Activated CD8-positive, alpha-beta memory T cell treated with anti-CD3 and anti-CD28 coated beads, Interleukin-2, amount 50 U/mL, for 1 hour (primary cell): ENCODE measurements around the gene HIC1.
"Not testable (repeated sequence)": the region's sequence is repeated elsewhere in the genome, so short reads cannot be mapped to it uniquely, and the experiment has no call there.

Experiments used
- DNase-seq: peaks from one replicate; pipeline ENCODE4 v3.0.0-alpha.2; 2020; ENCODE audit errors: extremely low read depth

HIC1 gene, protein sequence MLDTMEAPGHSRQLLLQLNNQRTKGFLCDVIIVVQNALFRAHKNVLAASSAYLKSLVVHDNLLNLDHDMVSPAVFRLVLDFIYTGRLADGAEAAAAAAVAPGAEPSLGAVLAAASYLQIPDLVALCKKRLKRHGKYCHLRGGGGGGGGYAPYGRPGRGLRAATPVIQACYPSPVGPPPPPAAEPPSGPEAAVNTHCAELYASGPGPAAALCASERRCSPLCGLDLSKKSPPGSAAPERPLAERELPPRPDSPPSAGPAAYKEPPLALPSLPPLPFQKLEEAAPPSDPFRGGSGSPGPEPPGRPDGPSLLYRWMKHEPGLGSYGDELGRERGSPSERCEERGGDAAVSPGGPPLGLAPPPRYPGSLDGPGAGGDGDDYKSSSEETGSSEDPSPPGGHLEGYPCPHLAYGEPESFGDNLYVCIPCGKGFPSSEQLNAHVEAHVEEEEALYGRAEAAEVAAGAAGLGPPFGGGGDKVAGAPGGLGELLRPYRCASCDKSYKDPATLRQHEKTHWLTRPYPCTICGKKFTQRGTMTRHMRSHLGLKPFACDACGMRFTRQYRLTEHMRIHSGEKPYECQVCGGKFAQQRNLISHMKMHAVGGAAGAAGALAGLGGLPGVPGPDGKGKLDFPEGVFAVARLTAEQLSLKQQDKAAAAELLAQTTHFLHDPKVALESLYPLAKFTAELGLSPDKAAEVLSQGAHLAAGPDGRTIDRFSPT

DNA sequence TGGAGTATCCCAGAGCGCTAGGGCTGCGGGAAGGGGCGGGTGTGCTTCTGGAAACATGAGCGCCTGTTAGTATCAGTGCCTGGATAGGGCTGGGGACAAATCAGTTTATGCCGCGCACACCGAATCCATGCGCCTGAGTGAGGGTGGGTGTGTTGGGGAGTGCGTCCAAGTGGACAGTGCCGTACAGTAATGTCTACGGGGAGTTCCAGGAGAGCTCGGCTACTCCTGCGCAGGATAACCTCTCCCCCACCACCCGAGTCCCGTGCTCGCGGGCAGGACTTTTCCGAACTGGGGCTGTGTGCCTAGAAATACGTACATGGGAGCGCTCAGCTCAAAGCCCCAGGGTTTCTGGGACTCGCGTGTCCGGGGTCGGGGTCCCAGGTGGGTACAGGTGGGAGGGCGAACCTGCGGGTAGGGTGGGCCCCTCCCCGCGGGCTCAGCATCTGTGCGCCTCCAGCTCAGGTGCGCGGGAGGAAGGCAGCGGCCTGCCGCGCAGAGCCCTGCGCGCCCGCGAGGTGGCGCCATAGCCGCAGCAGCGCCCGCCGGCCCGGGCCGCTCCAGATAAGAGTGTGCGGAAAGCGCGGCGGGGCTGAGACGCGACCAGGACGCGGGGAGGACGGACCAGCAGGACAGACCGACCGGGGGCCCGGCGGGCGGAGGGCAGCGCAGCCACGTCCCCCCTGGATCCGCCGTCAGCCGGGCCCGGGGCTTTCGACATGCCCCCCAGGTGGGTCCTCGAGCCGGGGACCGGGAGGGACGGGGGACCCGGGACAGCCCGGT is at the start of gene HIC1:
TSS of gene HIC1 (plus strand) at position 592 of the 780 bp plus-strand sequence. CDS start 1,588 bp downstream, outside the sequence.
- DNase-seq: no peak

DNA sequence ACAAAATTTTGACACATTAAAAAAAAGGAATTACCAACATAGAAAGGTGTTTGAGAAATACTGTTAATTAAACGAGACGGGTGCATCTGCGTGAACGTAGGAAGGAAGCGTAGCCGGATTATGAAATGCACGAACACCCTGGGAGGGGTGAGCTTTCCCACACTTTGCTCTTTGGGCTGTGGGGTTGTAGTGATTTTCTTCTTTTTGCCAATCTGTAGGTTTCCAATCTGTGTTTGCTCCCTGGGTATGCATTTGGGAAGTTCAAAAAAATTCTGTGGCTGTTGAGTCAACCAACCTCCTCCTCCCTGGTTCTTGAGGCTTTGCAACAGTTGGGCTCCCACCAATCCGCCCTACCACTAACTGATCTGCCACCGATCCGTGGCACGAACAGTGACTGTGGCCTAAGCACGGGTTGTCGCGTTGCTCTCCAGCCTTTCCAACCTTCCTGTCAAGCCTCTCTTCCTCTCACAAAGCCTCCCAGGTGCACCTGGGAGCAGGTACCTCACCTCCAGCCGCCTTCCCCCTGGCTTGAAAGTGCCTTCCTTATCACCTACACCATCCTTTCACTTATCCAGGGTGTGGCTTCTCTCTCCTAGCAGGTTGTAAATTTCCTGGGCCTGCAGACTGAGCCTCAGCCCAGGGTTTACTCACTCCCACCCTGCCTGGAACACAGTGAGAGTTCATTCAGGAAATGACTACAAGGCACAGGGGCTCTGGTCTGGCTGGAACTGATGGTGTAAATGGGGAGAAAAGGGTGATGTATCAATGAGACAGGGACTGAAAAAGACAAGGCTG is 46.4 kb upstream of the HIC1 start:
- DNase-seq: no peak

DNA sequence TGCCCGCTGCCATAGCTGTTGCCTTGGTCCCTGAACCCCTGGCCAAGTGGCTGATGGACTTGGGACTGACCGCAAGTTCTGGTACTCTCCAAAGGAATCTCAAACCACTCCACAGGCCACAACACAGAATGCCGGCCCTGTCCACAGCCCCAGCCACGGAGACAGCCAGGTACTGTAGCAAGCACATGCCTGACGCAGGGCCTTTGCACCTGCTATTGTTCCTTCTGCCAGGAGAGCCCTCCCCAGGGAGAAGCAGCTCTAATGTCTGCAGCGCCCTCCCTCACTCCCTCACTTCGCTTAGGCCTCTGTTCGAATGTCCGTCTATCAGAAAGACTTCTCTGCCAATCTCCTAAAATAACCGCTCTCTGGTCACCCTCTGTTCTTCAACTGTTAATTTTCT is 45.2 kb upstream of the HIC1 start:
- no peak for DNase-seq

DNA sequence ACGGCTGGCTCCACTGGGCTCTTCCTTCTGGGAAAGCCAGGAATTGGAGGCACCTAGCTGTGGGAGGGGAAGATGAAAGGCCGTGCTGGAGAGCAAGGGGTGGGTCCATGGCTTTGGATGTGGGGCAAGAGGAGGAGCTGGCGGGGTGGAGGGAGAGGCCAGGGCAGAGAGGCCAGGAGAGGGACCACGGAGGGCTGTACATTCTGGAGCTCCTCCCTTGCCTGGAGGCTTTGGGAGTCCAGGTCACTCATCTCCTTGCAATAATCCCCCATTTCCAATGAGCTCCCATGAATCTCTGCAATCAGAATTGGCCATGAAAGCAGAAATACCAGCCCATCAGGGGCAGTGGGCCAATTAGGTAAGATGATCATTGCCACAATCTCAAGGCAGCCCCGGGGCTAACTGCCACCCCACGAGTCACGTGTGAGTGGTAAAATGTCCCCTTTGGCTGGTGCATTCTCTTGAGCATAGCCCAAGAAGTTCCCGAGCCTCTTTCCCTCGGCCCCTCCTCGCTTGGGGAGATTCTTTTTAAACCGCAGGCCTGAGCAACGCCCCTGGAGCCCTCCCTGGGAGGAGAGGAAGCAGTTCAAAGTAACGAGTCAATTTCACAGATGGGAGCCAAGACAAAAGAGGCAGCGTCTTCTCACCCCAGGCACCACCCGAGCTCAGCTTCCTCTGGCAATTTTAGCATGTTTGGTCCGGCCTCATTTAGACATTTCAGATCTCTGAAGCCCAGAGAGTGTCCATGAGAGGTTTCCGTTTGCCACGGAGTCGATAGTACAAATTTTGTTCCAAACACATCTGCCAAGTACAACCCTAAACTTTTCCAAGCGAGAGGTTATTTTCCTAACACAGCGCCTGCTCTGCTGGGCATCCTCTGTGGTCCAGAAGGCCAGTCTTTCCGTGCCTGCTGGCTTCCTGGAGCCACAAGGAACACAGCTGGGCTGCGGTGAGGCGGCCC is 43.2 kb upstream of the HIC1 start:
- no peak for DNase-seq

DNA sequence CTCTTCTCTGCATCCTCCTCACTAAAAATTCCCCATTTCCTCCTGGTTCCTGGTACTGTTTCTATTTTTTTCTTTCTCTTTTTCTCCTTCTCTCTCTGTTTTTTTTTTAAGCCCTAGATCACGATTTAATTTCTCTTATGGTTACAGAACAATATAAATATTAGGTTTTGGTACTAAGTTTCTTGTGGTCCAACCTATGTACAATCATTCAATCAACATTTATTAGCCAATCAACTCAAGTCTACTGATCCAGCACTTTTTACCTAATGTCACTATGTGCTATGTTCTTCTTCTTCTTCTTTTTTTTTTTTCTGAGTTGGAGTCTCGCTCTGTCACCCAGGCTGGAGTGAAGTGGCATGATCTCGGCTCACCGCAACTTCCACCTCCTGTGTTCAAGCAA is 42.4 kb upstream of the HIC1 start:
- no peak for DNase-seq

DNA sequence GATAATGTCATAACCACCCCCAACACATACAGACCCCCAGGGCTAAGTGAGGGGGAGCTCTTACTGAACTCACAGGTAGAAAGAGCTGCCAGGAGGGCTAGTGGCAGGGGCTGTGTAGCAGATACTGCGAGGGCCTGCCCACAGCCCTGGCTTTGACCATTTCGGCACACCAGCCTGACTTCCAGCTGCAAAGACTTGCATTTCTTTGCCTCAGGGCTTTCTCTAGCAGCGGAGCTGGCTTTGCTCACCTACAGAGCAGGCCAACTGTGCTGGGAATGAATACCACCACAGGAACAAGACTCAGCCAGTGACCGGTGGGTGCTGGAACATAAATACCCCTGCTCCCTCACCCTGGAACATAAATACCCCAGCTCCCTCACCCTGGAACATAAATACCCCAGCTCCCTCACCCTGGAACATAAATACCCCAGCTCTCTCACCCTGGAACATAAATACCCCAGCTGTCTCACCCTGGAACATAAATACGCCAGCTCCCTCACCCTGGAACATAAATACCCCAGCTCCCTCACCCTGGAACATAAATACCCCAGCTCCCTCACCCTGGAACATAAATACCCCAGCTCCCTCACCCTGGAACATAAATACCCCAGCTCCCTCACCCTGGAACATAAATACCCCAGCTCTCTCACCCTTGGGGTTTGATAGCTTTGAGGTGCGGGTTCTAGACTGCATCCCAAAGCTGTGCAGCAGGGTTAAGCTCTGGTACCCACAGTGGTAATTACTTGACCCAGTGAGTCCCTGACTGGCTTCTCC is 41.5 kb upstream of the HIC1 start:
- DNase-seq: not testable (repeated sequence)

DNA sequence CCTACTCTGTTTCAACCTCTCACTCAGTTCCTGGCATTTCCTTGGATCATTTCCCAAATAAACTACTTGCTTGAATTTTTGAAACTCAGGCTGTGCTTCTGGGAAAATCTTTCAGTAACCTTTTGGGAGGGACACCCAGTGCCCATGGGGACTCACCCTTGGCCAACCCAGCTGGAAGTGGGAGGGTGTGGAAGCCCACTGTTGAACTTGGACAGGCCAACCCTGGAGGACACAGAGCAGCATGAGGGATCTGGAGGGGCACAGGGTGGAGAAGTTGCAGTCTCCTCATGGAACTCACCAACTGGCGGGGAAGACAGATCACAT is 40.9 kb upstream of the HIC1 start:
- DNase-seq: no peak

DNA sequence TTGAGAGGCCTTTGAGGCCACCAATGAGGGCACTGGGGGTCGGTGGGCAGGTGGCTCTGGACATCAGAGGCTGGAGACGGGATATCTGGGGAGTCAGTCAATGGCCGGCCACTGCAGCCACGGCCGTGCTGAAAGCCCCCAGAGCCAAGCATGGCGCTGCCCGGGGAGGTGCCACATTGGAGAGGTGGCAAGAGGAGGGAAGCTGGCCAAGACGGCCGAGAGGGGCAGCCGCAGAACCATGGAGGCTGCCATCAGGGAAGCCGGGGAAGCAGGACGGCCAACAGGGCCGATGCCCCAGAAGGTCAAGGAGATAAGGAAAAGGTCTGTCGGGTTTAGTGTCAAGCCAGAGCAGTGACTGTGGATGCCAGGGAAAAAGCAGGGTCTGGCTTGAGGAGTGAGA is 39.6 kb upstream of the HIC1 start:
- no peak for DNase-seq

DNA sequence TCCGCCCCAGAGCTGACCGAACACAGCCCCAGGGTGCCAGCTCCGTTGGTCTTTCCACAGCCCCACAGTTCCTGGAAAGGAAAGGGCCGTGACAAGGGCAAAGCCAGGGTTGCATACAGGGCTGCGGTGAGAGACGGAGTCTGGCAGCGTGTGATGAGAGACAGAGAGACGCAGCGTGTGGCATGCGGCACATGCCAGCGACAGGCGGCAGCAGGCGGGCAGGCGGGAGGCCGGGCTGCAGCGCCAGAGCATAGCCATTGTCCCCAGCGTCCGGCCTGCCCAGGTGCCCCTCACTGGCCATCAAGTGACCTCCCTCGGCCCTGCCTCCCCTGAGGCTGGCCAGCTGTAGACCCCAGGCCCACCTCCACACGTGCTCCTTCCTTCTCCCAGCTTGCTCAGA is 38.4 kb upstream of the HIC1 start:
- DNase-seq: no peak

DNA sequence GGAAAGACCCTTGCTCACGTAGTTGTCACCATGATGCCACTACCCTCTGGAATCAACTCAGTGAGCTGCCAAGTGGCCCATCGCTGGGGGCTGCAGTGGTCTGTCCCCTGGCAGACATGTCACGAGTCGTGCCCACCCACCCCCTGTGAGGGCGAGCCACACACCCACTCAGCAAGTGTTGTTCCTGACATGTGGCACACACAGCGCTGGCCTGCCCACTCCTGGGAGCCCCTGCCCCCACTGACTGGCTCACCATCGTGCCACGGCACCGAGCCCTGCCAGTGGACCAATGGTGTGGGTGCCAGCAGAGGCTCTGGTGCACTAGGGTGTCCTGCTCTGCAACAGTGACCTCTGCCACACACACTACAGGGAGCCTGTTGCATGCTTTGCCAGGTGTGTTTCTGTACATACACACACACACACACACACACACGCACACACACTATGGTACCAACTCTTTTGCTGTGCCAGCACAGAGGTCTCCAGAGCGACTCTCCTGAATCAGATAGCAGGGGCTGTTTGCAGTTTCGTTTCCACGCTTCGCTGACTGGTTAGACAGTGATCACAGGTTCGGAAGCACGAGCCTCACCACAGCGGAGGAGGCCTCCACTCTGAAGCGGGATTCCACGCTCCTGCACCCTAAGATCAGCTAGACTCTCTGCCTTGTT is 37.5 kb upstream of the HIC1 start:
- no peak for DNase-seq

DNA sequence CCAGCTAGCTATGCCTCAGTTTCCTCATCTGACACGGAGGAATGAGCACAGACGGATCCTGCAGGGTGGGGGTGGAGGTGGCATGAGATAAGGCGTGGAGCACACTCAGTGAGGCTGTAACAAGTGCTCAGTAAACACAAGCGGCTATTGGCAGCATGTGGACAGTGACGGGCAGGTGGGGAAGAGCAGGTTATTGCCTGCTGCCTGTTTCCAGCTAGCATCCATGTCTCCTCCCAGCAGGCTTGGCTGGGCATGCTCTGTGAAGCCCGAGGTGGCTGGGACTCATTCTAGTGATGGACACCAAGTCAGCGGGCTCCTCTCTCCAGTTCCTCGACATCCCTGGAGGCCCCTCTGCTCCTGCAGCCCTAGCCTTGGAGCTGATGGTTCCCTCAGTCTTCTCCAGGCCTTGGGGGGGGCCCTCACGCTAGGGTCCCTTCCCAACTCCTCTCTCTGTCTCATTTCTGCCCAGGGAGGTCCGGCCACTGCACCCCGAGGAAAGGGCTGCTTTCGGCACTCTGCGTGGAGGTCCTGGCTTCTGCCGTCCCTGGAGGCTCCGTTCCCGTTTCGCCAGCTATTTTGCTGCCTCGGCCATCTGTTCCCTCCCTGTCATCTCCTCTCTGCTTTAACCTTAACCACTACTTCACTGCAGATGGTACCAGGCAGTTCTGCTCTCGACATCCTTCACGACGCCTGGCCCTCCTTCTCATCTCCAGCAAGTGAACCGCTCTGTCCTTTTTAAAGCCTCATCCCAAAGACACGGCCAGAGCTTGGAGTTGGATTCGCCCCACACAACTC is 36.0 kb upstream of the HIC1 start:
- DNase-seq: no peak

DNA sequence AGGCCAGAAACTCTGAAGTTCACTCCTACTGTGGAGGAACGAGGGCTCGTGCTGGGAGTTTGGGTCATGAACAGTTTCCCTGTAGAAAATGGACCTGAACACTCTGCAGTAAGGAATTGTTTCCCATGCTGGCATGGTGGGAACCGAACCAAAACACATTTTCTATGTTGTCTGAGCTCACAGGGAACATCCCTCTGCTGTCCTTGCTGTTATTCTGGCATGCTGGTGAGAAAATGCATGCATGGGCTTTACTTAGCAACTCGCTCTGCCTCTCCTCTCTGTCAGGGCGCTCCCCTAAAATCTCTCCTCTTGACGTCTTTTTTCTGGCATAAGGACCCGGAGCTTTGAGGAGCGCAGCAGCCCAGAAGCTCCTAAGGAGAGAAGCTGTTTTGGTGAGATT is 35.2 kb upstream of the HIC1 start:
- DNase-seq: no peak

DNA sequence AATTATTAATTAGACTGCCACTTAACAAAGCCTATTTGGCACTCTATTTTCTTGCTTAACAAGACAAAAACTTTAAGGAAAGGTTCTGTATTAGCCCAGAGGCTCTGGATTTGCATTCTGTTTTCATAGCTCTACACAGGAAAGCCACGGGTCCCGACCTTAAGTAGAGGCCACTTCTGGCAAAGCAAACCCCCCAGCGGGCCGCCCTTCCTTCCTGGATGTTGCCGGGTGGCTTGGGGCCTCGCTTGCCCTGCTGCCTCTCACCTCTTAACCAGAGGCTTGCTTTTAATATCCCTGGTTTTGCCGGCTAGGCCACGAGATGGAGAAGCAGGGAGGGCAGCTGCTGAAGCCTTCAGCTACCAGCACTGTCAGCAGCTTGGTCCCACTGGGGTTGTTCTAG is 34.2 kb upstream of the HIC1 start:
- no peak for DNase-seq

DNA sequence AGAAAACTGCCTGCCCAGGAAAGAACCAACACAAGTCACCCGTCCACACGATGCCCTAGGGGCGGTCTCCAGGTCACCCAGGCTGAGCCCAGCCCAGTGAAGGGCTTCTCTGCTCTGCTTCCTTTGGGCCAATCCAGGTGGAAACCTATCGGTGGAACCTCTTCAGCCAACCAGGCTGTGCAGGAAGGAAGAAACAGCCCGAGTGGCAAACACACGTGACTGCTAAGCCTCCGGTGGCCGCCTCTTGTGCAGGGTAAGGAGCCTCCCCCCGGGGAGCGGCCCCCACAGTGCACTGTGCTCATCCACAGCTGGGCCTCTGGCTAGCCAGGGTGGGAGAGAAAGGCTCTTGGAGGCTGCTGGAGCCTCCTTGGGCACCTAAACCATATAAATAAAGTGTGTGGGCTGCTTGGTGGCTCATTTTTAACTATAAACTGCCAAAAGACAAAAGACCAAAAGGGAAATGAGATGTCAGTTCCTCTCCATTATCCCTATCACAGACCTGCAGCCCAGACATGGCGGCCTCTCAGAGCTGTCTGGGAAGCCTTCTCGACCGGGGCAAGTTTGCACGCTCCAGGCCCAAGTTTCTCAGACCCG is 32.2 kb upstream of the HIC1 start:
- no peak for DNase-seq

DNA sequence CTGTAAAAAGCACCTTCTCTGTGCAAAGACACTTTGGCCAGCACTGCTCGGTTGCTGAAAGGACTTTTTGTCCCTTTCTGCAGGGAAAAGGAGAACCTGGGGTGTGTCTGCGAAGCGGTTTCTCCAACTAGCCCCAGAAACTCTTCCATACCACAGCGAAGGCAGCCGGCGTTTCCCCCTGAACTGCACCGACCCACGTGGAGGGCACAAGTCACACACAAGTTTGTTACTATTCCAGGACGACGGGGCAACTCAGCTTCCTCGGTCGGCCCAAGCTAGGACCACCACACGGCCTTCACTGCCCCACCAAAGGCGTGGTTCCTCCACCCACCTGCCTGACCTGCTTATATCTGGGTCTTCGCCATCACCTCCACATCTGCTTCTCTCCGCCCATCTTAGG is 31.6 kb upstream of the HIC1 start:
- DNase-seq: no peak

DNA sequence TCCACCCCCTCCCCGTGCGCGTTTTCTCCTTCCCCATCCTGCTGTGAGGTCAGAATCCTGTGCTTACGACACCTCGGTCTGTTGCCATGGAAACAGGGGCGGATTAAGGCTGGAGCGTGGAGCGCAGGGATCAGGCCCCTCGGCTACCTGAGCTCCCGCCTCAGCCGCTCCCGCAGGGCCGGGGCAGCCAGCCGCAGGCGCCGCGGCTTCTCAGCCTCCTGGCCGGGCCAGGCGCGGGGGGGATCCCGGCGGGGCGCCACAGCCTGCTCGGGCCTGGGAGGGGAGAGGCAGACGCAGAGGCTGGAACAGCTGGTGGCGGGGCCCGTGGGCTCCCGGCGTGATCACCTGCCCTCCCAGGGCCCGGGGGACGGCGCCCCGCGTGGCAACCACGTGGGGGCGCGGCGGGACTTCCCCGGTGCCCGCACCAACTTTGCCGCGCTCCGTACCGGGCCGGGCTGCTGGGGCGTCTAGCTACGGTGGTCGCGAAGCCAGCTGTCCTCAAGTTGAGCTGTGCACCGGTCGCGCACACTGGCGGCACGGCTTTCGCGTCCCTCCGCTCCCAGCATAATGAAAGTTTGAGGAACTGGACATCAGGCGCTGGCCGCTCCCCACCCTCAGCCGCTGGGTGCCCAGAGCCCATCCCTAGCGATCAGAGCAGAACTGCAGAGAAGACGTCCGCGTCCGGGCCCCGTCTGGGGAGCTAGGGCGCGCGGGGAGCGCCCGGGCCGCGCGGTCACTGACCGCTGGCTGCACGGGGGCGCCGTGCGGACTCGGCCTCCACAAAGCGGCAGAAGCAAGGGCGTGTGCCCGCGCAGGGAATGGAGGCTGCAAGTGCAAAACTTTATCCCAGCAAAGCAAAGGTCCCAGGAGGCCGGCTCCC is 31.0 kb upstream of the HIC1 start:
- DNase-seq: peak; percentile 26

DNA sequence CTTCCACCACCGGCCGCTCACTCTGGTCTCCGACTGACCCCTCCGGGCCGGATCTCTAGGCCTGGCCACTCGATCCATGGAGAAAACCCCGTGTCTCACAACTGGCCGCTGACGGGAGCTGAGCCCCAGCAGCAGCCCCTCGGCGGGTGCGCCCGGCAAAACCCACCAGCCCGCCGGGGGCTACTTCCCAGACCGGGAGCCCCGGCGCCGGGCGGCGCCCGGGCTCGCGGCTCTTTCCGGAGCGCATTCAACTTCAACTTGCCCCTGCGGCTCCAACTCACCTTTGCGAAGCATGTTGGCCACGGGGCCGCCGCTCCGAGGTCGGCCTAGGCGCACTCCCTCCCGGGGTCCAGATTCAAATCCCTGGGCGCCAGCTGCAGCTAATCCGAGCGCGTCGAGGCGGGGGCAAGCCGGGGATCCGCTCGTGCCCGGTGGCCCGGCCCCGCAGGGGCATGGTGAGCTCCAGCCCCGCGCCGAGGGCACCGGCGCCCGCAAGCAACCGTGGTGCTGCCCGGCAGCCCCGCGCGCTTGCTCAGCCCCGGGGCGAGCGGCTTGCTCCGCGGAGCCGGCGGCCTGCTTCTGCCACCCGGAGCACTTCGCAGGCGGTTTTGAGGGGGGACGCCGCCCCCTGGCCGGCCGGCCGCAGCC is 30.2 kb upstream of the HIC1 start:
- DNase-seq: no peak
